HG03432 (cell line): ENCODE results near the gene ZNRF2.
"Not testable (repeated sequence)": the region's sequence is repeated elsewhere in the genome, so short reads cannot be mapped to it uniquely, and the experiment has no call there.

Experiments used
- ATAC-seq: cut with Tn5 transposase; IDR thresholded peaks from one replicate; pipeline ENCODE4 v1.9.1; 2021; ENCODE audit warnings: mild to moderate bottlenecking, moderate library complexity; ENCODE audit not compliant: unreplicated experiment

Gene ZNRF2

DNA sequence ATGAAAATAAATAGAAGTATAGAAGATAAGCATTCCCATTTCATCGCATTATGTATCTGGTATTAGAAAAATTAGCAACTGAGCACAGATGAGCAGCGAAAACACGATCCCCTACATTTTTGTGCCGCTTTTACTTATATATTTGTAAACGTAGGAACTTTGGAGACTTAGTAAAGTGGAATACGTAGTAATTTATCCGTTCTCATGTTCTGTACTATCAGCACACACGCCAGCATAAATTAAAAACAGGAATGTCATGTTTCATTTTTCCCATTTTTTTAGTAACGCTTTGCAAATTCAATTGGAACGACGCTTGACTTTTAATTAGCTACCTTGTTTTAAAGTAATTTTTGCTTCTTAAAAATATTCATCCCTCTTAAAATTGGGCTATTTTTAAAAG, 2.4 kb downstream of the ZNRF2 start:
- ATAC-seq, result no peak

- not testable (repeated sequence) for ATAC-seq
Measured at GRCh38 chr7:30287625-30288024, 3.2 kb downstream of the ZNRF2 start.

DNA sequence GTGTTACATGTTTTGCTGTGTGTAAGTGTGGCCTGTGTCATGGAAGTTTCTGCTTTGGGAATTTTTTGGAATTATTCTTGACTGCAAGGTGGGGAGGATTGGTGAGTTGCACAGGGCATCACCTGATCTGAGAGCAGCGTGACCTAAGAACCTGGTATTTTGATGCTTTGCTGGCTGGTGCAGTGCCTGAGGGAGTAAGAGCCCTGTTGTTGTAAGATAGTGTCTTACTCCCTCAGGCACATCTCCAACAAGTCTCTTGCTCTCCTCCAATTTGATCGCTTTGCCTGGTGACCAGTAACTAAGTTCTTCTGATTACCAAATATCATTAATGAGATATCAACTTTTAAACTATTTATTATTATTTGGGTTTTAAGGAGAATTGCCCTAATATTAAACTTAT, 5.2 kb downstream of the ZNRF2 start:
- not testable (repeated sequence) for ATAC-seq

DNA sequence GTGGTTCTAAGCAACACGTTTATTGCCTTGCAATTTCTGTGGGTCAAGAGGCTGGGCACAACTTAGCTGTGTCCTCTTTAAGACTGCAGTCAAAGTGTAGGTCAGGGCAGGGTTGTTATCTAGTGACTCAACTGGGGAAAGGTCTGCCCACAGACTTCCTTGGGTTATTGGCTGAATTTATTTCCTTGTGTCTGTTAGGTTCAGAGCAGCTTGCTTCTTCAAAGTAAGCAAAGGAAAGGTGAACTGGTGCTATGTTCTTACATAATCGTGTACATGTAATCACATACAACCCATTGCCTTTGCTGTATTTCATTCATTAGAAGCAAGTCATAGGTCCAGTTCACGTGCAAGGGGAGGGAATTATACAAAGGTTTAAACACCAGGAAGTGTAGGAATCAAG, 5.9 kb downstream of the ZNRF2 start:
- peak; percentile 44 for ATAC-seq

- not testable (repeated sequence) for ATAC-seq
Measured at GRCh38 chr7:30292416-30293038, 8.1 kb downstream of the ZNRF2 start.

- ATAC-seq, result not testable (repeated sequence)
Measured at GRCh38 chr7:30296304-30296703, 11.9 kb downstream of the ZNRF2 start.

DNA sequence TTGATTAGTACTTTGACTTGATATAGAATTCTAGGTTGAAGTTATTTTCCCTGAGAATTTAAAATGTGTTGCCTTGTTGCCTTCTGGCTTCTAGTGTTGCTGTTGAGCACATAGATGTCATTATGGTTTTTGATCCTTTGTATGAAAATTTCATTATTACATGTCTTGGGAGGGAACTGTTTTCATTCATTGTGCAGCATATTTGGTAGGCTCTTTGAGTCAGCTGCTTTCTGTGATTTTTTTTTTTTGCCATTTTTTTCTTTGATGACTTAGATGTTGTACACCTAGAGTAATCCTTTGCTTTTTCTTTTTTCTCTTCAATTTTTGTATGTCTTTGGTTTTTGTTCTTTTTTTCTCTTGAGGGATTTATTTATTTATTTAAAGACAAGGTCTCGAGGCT, 13.1 kb downstream of the ZNRF2 start:
- ATAC-seq, result not testable (repeated sequence)

DNA sequence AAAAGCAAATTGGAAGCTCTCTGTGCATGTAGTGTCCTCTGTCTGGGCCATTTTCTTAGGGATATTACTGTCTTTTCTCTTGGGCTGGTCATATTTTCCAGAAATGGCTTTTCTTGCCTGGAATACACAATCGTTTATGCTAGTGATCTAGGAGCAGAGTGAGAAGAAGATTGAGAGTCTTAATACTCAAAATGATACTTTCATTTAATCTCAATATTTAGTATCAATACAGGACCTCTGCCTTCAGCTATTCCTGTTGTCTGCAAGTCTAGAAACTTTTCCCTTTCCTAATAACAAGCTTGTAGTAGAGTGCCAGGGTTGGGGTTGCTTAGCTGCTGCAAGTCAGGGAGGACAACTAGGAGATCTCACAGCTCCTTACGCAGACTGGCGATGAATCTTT, 14.0 kb downstream of the ZNRF2 start:
- ATAC-seq, result not testable (repeated sequence)

- no peak for ATAC-seq
Measured at GRCh38 chr7:30301751-30302150, 17.4 kb downstream of the ZNRF2 start.

- ATAC-seq, result peak; percentile 16
Measured at GRCh38 chr7:30302656-30303311, 18.4 kb downstream of the ZNRF2 start.

DNA sequence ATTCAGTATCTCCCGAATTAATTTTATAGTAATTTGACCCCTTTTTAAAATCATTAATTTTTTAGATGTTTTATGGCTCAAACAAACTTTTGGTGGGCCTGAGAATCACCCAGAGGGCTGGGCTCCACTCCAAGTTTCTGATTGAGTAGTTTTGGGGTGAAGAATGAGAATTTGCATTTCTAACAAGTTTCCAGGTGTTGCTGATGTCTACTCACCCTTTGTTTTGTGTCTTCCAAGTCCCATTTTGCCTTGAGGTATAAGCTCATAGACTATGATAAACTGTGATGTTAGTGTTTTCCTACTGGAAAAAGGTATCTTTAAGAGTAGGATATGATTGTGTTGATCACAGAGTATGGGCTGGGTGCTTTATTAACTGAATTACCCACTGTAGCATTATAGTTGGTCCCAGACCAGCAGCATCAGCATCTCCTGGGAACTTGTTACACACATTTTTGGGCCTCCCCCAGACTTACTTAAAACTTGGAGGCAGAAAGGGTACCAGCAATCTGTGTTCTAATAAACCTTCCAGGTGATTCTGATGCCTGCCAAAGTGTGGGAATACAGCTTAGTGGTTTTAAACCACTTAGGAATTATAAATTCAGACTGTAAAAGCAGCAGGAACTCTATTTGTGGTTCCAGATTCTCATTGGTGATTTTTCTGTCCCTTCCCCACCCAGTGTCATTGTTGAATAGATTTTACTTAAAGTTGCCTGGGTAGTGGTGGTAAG, 19.1 kb downstream of the ZNRF2 start:
- peak; percentile 78 for ATAC-seq

DNA sequence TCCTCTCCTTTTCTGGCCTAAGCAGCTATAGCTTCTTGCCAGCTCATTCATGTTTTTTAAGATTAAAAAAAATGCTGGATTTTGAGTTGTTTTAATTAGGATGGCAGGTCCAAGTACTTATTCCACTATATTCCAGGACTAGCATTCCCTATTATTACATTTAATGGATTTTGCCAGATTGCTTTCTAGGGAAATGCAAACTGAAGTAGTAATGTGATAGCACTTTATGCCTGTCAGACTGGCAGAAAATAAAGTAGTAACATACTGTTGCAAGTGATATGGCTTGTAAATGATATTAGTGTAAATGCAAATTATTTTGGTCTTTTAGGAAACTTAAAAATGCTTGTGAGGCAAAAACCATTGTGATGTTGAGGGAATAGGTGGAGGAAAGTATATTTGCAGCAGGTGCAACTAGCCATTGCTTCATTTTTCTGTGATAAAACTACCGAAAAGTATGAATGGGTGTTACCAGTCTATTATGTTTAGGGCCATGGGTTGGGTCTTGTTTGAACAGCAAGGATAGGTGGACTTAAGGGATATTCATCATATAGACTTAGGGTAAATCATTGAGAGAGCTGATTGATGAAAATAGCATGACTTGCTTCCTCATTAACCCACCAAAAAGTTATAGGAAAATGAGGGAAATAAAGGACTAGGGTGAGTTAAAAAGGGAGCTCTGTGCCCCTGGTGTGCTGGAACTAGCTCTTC, 19.9 kb downstream of the ZNRF2 start:
- no peak for ATAC-seq

GRCh38 chr7:30306976-30307375, 22.6 kb downstream of the ZNRF2 start:
- no peak for ATAC-seq

DNA sequence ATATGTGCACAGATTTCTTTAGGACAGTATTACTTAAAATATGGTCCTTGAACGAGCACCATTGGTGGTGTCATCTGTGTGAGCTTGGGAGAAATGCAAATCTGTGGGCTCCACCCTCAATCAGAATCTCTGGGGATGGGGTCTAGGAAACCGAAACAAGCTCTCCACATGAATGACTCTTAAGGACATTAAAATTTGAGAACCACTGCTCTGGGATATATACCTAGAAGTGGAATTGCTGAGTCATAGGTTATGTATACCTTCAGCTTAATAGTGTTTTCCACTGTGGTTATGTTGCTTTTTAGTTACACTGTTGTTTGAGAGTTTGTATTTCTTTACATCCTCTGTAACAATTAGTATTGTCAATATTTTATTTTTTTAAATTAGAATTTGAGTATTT, 24.0 kb downstream of the ZNRF2 start:
- no peak for ATAC-seq

DNA sequence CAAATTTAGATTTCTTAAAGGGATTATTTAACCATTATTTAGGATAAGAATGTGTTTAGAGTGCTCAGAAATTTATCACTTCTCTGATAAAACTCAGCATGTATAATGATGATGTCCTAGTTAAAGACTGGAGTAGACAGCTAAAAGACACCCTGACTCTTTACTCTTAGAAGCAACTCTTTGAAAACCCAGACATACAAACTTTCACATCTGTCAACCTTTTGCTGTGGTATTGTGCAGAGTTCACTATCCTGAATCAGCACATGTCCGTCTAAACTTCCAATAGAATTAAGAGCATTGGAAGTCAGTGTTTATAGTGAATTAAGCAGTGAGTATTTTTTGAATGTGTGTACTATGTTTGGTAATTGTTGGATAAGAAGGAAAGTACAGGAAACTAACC, 24.9 kb downstream of the ZNRF2 start:
- ATAC-seq, result no peak

GRCh38 chr7:30309842-30310435, 25.5 kb downstream of the ZNRF2 start:
- ATAC-seq, result no peak

DNA sequence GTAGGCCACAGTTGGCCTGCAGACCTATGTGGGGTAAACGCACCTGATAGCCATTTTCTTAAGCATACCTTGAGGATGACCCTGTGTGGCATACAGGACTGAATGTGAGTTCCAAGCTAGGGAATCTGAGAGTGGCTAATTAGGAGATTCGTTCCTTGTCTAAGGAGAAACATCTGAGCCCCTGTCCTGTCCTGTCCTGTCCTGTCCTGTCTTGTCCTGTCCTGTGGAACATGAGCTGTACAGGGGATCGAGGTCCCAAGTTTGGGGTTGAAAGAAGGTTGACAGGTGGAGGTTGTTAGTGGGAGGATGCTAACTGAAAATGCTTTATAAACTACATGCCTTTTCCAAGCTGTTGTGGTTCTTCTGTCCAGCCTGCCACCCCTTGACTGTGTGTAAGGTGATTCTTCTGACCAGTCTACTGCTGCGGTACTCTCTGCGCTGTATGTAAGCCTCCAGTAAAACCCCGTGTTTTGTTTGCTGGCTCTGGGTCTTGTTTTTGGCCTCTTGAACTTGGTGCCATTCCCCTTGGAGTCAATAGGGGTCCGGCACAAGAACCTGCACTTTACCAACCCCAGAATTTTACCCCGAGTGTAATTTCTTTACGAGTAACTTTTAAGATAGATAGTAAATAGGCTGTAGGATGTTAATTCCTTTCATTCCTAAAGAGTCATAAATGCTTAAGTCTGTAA, 26.4 kb downstream of the ZNRF2 start:
- ATAC-seq, result no peak

DNA sequence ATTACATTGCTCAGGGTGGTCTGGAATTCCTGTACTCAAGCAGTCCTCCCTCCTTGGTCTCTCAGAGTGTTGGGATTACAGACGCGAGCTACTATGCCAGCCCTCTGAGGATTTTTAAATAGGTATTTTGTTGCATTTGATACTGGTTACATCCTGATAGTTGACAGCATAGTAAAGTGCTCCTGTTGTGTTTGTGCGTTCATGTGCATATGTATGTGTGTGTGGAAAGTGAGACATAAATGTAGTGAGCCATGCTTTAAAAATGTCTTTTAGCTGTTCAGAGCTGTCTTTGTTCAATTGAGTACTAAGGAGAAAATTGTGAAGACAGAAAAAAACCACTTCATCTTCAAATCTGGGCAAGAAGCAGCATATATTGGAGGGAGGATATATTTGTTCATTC, 27.8 kb downstream of the ZNRF2 start:
- ATAC-seq, result no peak

GRCh38 chr7:30313348-30313747, 29.0 kb downstream of the ZNRF2 start:
- ATAC-seq, result no peak

GRCh38 chr7:30313793-30314192, 29.4 kb downstream of the ZNRF2 start:
- no peak for ATAC-seq

DNA sequence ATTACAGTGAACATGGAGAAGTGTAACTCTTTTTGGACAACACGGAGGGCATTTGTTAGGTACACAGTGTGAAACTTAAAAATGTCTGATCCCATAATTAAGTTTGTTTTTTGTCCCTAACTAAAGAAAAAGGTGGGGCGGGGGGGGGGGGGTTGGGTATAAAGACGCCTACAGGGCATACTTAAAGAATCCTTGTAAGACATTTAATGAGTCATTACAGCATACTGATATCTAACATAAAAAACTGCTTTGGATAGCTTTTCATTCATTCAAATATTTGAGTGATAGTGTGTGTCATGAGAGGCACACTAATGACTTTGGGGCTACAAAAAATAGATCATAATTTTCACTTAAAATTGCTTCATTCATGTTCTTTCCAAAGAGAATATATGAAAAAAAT, 31.2 kb downstream of the ZNRF2 start:
- no peak for ATAC-seq
